GM23248 (cell line): ENCODE results near the gene NIP7.
"Not testable (repeated sequence)": the region's sequence is repeated elsewhere in the genome, so short reads cannot be mapped to it uniquely, and the experiment has no call there.

Source experiments
- EZH2 ChIP-seq: fragments of 200-600 bp; sonication (generic); IDR thresholded peaks from 2 replicates; pipeline ENCODE4 v1.6.1; 2018; ENCODE audit warnings: antibody characterized with exemption, mild to moderate bottlenecking; ENCODE audit not compliant: insufficient read depth, poor library complexity, severe bottlenecking
- EZH2phosphoT487 ChIP-seq: fragments of 200-600 bp; sonication (generic); IDR thresholded peaks from 2 replicates; pipeline ENCODE4 v1.6.1; 2018; ENCODE audit warnings: antibody characterized with exemption, moderate library complexity, mild to moderate bottlenecking, low read depth; ENCODE audit not compliant: insufficient read depth

DNA sequence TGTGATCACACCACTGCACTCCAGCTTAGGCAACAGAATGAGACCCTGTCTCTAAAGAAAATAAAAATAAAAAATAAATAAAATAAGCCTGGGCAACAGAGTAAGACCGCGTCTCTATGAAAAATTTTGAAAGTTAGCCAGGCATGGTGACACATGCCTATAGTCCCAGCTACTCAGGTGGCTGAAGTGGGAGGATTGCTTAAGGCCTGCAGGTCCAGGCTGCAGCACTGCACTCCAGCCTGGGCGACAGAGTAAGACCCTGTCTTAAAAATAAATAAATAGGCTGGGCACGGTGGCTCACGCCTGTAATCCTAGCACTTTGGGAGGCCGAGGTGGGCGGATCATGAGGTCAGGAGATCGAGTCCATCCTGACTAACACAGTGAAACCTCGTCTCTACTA, 47.9 kb upstream of the NIP7 start:
- TF ChIP-seq EZH2phosphoT487, EZH2: not testable (repeated sequence)
